NCI-H2107 (cell line): ENCODE measurements around the gene LTBR.
"Not testable (repeated sequence)": the region's sequence is repeated elsewhere in the genome, so short reads cannot be mapped to it uniquely, and the experiment has no call there.

Experiments used
- DNase-seq: peaks from one replicate; lab custom pipeline; 2025; lab: John Stamatoyannopoulos, UW

The LTBR gene

DNA sequence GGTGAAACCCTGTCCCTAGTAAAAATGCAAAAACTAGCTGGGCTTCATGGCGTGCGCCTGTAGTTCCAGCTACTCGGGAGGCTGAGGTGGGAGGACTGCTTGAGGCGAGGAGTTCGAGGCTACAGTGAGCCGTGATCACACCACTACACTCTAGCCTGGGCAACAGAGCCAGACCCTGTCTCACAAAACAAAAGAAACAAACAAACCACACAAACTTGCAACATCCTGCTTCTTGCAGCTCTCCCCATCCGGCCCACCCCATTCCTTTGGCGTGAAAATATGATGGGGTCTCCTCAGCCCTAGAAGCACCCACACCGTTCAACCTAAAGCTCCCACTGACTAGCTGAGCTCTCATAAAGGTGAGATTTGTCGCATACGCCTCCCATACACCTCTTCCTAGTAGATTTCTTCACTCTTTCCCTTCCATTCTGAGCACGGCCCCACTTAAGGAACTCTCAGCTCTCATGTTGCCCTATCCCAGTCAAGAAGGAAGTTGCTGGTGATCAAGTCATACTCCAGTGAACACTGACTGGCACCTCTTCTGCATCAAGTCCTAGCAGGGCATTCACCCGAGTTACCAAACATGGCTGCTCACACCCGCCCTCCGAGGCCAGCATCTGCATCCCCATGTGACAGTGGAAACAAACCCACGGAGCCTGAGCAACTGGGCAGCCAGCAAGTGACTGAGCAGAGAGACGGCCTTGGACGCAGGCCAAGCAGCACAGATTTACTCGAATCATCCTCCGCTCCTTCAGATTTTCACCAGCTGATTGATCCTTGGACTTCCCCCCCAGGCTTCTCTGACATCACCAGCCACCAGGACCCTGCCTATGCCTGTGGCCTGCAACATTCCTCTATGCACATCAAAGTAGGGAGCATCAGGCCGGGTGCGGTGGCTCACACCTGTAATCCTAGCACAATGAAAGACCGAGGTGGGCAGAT lies 41.9 kb downstream of the LTBR start:
- no peak for DNase-seq

DNA sequence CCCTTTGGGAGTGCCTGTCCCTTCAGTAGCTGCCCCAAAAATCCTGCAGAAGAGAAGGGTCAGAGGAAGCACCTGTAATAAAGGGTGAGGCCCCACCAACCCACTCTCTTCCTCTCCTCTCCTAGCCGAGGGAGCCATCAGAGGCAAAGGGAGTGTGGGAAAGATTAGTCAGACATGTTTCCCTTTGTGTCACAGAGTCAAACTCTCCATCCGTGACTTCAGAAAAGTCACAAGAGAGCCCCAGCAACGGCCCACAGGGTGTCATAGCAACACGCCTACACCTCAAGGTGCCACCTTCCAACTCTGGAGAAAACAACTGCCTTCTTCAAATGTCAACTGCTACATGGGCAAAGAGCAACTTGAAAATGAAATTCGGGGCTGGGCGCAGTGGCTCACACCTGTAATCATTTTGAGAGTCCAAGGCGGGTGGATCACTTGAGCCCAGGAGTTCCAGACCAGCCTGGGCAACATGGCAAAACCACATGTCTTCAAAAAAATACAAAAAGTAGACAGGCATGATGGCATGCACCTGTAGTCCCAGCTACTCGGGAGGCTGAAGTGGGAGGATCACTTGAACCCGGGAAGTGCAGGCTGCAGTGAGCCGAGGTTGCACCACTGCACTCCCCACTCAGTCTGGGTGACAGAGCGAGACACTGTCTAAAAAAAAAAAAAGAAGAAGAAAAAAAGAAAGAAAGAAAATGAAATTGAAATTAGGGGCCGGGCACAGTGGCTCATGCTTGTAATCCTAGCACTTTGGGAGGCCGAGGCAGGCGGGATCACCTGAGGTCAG lies 43.1 kb downstream of the LTBR start:
- DNase-seq: no peak

- DNase-seq: not testable (repeated sequence)
Measured at GRCh38 chr12:6427796-6428195, 43.8 kb downstream of the LTBR start.

DNA sequence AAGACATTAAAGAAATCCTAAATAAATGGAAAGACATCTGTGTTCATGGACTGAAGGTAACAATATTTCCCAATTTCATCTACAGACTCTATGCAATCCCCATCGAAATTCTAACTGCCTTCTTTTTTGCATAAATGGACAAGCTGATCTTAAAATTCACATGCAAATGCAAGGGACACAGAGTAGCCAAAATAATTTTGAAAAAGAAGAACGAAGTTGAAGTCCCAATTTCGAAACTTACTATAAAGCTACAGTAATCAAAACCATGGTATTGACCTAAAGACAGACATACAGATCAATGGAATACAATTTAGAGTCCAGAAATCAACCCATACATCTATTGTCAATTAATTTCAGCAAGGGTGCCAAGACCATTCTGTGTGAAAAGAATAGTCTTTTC lies 44.4 kb downstream of the LTBR start:
- no peak for DNase-seq

GRCh38 chr12:6430124-6430989 lies 46.4 kb downstream of the LTBR start:
- no peak for DNase-seq

- no peak for DNase-seq
Measured at GRCh38 chr12:6432991-6433390, 49.0 kb downstream of the LTBR start.

DNA sequence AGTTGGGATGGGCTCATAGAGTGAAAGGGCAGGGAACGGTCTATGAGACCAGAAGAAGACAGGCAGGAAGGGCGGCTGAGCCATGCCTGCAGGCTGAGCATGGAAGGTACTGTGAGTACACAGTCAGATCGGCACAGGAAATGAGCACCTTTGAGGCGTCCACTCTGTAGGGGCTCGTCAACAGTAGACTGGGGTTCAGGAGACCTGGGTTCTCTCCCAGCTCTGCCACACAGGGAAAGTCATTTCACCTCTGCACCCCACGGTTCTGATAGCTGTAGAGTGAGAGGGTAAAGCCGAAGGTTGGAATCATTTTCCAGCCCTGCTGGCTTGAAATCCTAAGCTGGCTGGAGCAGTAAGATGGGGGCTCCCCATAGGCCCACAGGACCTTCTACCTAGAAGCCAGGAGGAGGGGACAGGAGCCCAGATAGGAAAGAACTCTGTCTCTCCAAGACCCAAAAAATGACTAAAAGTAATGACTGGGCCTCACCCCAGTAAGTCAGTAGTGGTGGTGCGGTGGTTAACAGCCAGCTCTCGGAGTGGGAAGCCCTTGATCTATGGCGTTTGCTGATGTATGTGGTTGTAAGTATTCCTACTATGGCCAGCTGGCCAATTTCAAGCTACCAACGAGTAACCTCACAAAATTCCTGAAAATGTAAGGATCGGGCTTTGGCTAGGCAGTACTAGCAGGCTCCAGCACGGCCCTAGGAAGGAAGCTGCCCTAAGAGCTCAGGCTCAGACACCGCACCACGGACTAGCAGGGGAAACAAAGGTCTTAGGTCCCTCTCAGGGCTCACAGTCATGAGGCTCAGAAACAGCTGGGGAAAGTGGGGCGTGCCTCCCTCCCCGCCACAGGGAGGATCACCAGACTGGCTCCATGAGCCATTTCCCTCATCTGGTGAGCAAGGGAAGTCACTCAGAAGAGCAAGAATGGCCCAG lies 50.5 kb downstream of the LTBR start:
- no peak for DNase-seq

- DNase-seq: no peak
Measured at GRCh38 chr12:6435961-6436715, 52.2 kb downstream of the LTBR start.

DNA sequence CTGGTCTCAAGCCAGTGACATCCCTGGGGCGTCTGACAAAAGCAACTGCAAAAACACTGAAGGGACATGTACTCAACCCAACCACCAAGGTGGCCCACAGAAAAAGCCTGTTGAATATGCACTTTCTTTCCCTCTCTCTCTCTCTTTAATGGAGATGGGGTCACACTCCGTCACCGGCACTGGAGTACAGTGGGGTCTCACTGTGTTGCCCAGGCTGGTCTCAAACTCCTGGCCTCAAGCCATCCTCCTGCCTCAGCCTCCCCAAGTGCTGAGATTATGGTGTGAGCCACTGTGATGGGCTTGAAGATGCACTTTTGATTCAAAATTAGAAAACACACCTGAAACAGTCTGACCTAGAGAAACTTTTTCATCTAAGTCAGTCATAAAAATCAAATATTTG lies 53.6 kb downstream of the LTBR start:
- no peak for DNase-seq

GRCh38 chr12:6438345-6438744 lies 54.4 kb downstream of the LTBR start:
- no peak for DNase-seq

DNA sequence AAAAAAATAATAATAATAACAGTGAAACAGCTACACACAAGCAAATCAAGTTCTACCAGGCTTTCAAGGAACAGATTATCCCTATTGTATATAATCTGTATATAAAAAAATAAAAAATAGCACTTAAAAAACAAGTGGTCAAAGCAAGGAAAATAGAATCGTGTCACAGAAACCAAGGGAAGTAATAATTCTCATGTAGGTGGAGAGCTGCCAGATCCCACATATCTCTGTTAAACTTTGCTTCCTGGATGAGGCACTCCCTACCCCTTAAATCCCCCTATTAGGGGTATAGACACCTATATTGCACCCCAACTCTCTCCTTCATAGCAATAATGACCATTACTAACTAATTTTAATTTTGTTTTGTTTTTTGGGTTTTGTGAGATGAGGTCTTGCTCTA lies 56.4 kb downstream of the LTBR start:
- DNase-seq: no peak
